Measurements from ENCODE around the gene METTL3. TPM values are rescaled to one million over a fixed set of nuclear protein-coding genes. Genes with fewer than 3 reads are reported as not detected.

Gene METTL3
- total RNA-seq, 4 donors from 2014 or later: 32.9 to 130 (median 44.3) TPM

DNA sequence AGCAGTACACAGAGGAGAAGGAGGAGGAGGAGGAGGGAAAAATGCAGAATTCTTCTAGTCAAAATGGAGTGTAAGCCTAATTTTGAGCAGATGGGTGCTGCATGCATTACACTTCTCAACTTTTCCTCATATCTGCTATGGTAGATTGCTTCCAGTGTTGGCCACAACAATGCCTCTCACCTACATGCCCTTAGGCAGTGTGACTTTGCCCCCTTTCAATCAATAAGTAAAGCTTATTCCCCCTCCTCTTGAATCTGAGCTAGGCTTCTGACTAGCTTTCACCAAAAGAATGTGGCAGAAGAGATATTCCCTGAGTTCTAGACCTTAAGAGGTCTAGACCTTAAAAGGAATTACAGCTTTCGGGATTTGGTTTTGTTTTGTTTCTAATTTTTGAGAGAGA is 3.2 kb upstream of the METTL3 start:
- Histone ChIP-seq H3K27me3 (no peaks in the 10 kb centered on the region), H3K9me3 (no peaks in the 10 kb centered on the region), H3K4me3 (no peak overlapping the region), H3K27ac (peak overlapping the region in 1 of 4 donors; percentile 1), H3K4me1 (peaks cover 0 to 10% (median 4%) of the 10 kb centered on the region in 4 donors), H3K36me3 (no peaks in the 10 kb centered on the region)
- no peak for DNase-seq
- TF ChIP-seq, protein P1, sequence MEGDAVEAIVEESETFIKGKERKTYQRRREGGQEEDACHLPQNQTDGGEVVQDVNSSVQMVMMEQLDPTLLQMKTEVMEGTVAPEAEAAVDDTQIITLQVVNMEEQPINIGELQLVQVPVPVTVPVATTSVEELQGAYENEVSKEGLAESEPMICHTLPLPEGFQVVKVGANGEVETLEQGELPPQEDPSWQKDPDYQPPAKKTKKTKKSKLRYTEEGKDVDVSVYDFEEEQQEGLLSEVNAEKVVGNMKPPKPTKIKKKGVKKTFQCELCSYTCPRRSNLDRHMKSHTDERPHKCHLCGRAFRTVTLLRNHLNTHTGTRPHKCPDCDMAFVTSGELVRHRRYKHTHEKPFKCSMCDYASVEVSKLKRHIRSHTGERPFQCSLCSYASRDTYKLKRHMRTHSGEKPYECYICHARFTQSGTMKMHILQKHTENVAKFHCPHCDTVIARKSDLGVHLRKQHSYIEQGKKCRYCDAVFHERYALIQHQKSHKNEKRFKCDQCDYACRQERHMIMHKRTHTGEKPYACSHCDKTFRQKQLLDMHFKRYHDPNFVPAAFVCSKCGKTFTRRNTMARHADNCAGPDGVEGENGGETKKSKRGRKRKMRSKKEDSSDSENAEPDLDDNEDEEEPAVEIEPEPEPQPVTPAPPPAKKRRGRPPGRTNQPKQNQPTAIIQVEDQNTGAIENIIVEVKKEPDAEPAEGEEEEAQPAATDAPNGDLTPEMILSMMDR (IDR thresholded peaks at IDR 0.05): no peak

DNA sequence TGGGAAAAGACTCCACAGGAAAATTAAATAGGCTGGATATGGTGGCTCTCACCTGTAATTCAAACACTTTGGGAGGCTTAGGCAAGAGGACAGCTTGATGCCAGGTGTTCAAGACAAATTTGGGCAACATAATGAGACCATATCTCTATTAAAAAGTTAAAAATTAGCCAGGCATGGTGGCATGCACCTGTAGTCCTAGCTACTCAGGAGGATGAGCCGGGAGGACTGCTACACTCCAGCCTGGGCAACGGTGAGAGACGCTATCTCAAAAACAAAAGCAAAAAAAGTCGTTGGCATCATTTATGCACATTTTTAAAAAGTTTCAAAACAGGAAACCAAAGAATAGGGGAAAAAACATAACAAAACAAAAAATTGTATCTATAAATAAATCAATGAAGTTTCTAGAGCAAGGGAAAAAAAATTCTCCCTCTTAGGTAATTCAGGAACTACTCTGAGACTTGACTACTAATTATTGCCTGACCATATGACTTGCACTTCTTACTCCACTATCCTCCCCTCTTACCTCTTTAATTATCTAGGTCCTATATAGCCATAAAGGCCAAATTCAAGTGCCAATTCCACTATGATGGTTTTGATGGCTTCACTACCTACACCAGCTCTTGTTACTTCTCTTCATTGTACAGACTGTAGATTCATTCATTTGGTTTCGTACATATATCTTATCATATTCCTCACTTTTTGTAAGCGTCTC is 1.6 kb downstream of the METTL3 start:
- no peak for TF ChIP-seq POLR2A (IDR thresholded peaks at IDR 0.05)
- TF ChIP-seq, protein P1 (IDR thresholded peaks at IDR 0.05): no peak
- peak overlapping the region in 2 of 4 donors; percentile 63 to 84 for H3K4me3 ChIP-seq
- H3K9me3 ChIP-seq: no peaks in the 10 kb centered on the region
- peaks cover 0 to 10% (median 0%) of the 10 kb centered on the region in 3 donors for H3K36me3 ChIP-seq
- H3K27ac ChIP-seq: no peak overlapping the region
- no peak for DNase-seq
- peaks cover 0 to 20% (median 4%) of the 10 kb centered on the region in 4 donors for H3K4me1 ChIP-seq
- H3K27me3 ChIP-seq: no peaks in the 10 kb centered on the region

DNA sequence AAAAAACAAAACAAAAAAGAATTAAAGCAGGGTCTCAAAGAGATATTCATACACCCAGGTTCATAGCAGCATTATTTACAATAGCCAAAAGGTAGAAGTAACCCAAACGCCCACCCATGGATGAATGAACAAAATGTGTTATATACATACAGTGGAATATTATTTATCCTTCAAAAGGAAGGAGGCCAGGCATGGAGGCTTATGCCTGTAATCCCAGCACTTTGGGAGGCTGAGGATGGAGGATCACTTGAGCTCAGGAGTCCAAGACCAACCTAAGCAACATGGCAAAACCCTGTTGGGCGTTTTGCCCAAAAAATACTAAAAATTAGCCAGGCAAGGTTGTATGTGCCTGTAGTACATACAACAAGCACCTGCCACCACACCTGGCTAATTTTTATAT is 4.6 kb downstream of the METTL3 start:
- TF ChIP-seq, protein P1 (IDR thresholded peaks at IDR 0.05): no peak
- TF ChIP-seq POLR2A (IDR thresholded peaks at IDR 0.05): no peak
- H3K27ac ChIP-seq: no peak overlapping the region
- peaks cover 0 to 20% (median 4%) of the 10 kb centered on the region in 4 donors for H3K4me1 ChIP-seq
- DNase-seq: no peak
- H3K36me3 ChIP-seq: peaks cover 0 to 28% (median 0%) of the 10 kb centered on the region in 3 donors
- no peaks in the 10 kb centered on the region for H3K27me3 ChIP-seq
- H3K4me3 ChIP-seq: no peak overlapping the region
- H3K9me3 ChIP-seq: no peaks in the 10 kb centered on the region

DNA sequence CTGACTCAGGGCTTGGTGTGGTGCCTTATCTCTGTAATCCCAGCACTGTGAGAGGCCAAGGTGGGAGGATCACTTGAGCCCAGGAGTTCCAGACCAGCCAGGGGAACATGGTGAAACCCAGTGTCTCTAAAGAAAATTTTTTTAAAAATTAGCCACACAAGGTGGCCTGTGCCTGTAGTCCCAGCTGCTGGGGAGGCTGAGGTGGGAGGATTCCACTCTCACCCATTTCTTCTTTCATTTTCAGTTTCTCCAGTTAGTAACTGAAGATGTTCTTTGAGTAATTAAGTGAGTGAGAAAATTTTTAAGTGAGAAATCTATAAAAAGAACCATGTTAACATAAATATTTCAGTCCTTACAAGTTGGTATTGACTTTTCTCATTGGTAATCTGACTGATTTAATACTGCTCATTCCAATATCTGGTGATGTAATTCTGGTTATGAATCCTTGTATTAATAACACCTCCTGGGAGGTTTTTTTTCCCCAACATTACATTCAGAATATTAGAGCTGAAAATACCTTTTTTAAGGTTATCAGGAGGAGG is 6.1 kb downstream of the METTL3 start:
- Histone ChIP-seq H3K4me3 (no peak overlapping the region), H3K4me1 (peaks cover 0 to 17% (median 2%) of the 10 kb centered on the region in 4 donors), H3K27ac (no peak overlapping the region), H3K27me3 (no peaks in the 10 kb centered on the region), H3K36me3 (peaks cover 0 to 31% (median 0%) of the 10 kb centered on the region in 3 donors), H3K9me3 (no peaks in the 10 kb centered on the region)
- DNase-seq: no peak
- TF ChIP-seq, protein P1 (IDR thresholded peaks at IDR 0.05): no peak
- no peak for TF ChIP-seq POLR2A (IDR thresholded peaks at IDR 0.05)

DNA sequence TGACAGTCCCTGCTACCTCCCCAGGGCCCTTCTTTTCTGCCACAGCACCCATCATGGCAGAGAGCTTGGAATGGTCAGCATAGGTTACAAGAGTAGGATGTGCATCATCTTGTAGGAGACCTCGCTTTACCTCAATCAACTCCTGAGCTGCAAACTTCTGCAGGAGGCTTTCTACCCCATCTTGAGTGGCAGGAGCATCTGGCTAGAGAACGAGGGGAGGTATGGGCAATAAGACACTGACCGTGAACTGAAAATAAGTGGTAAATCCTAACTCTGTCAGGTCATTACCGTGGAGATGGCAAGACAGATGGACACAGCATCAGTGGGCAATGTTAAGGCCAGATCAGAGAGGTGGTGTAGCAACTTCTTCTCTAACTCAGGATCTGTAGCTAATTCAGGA is 7.8 kb downstream of the METTL3 start:
- Histone ChIP-seq H3K9me3 (no peaks in the 10 kb centered on the region), H3K27me3 (no peaks in the 10 kb centered on the region), H3K4me1 (peaks cover 0 to 6% (median 0%) of the 10 kb centered on the region in 4 donors), H3K4me3 (no peak overlapping the region), H3K36me3 (peaks cover 0 to 48% (median 0%) of the 10 kb centered on the region in 3 donors), H3K27ac (no peak overlapping the region)
- DNase-seq: no peak
- TF ChIP-seq POLR2A (IDR thresholded peaks at IDR 0.05): no peak
- TF ChIP-seq, protein P1 (IDR thresholded peaks at IDR 0.05): no peak
